Stimulated activated CD4-positive, alpha-beta T cell treated with anti-CD3 and anti-CD28 coated beads, TNF-alpha, amount 100 ng/mL, for 1 hour (primary cell): ENCODE measurements around the gene PHF1.
"Not testable (repeated sequence)": the region's sequence is repeated elsewhere in the genome, so short reads cannot be mapped to it uniquely, and the experiment has no call there.

Source experiments
- DNase-seq, 3 donors: peaks; one replicate each; pipeline ENCODE4 v3.0.0-alpha.2; 2020; ENCODE audit warnings: low read depth in 3 of 3, low spot score in 1 of 3

The PHF1 gene

DNA sequence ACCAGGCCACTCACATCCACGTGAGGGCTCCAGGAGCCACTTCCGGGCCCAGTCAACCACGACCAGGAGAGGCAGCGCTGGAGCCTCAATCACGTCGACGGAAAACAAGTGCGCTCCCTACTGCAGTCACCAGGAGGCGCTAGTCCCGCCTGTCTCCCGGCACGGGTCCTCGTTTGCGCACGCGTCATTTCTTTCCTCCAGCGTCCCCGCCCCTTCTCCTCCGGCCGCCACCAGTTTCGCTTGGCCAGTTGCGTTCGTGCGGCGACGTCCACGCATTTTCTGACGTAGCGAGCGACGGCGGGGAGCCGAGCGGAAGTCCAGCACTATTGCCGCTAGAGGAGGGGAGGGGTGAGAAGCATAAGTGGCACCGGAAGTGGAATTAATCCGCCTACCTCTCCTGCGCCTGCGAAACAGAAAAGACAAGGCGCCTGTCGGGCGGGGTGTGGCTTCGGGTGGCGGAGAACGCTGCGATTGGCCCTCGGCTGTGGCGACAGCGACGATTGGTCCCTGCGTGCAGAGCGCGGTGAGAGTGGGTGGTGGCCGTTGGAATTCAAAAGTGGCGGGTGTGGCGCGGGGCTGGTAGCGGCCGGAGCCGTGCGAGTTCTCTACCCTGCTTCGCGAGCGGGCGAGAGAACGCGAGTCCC is 19.4 kb upstream of the PHF1 start, which contains the start of gene KIFC1:
Gene KIFC1 (plus strand): TSS at position 546 of the 644 bp plus-strand sequence. CDS start 163 bp downstream, outside the sequence.
- peak; percentile 95 to 98 (median 96) for DNase-seq

DNA sequence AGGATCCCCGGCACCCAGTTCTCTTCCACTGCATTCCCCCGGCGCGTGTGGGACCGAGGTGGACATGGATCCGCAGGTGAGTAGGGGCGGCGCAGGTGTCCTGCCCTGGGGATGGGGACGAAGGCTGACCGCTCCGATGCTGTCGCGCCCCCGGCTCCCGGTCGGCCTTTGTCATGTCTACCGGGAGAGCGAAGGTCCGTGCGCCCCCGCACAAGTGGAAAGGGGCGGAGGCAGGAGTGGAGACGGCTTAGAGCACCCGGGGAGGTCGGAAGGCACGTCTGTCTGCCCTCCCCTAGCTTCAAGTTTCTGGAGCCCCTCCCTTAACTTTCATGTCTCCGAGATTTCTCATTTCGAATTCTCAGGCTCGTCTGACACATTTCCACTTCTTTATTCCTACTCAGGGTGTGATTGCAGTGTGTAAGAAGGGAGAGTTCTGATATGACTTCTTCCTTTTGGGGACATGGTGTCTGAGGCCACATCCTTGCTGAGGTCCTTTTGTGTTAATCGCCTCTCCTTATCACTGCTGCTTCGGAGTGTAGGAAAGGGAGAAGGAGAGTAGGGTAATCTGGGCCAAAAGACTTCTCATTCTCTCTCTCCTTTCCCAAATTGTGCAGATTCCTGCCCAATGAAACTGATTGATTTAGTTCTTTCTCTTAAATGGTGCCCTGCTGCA is 18.8 kb upstream of the PHF1 start:
- DNase-seq = no peak

GRCh38 chr6:33392595-33392948 is 18.2 kb upstream of the PHF1 start:
- no peak for DNase-seq

- DNase-seq = no peak
Observed at GRCh38 chr6:33392979-33393378, 17.8 kb upstream of the PHF1 start.

DNA sequence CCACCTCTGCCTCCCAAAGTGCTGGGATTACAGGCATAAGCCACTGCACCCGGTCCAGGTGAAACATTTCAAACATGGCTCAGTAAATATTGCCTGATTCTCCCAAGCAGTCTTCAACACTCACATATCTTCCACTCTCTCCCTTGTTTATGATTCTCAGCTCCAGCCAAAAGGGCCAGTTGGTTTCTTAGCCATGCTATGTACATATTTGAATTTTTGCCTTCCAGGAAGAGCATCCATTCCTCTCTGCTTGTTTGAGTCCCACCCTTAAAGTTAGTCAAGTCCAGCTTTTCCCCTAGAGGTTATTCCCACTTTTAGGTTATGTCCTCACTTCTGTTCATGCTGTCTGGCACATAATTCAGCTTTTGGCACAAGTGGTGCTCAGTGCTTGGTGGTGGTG is 13.3 kb upstream of the PHF1 start:
- no peak for DNase-seq

DNA sequence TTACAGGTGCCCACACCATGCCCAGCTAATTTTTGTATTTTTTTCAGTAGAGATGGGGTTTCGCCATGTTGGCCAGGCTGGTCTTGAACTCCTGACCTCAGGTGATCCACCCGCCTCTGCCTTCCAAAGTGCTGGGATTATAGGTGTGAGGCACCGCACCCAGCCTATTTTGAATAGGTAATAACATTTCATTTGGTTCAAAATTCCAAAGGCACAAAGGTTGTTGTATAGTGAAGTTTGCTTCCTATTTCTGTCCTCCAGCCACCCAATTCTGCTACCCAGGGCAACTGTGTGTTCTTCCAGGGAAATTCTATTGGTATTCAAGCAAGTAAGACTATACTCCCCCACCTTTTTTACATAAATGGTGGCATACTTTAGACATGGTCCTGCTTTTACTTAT is 12.2 kb upstream of the PHF1 start:
- not testable (repeated sequence) for DNase-seq

GRCh38 chr6:33399881-33400280 is 10.9 kb upstream of the PHF1 start:
- not testable (repeated sequence) for DNase-seq

- DNase-seq = no peak
Observed at GRCh38 chr6:33404884-33405283, 5.9 kb upstream of the PHF1 start.

- DNase-seq = no peak
Observed at GRCh38 chr6:33405386-33405940, 5.4 kb upstream of the PHF1 start.

- DNase-seq = no peak
Observed at GRCh38 chr6:33406126-33406525, 4.7 kb upstream of the PHF1 start.

DNA sequence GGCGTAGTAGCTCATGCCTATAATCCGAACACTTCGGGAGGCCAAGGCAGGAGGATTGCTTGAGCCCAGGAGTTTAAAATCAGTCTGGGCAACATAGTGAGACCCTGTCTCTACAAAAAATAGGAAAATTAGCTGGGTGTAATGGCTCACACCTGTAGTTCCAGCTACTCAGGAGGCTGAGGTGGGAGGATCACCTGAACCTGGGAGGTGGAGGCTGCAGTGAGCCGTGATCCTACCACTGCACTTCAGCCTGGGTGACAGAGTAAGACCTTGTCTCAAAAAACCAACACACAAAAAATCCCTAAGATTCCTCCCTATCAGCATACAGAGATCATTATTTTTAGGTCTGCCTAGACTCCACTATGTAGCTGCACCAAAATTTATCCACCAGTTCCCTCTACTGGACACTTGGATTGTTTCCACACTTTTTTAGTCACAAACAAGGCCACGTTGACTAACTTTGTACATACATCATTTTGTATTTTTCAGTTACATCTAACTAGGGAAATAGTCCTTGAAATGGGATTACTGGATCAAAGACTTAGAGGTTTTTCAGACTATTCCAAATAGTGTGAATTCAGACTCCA is 3.6 kb upstream of the PHF1 start:
- no peak for DNase-seq

DNA sequence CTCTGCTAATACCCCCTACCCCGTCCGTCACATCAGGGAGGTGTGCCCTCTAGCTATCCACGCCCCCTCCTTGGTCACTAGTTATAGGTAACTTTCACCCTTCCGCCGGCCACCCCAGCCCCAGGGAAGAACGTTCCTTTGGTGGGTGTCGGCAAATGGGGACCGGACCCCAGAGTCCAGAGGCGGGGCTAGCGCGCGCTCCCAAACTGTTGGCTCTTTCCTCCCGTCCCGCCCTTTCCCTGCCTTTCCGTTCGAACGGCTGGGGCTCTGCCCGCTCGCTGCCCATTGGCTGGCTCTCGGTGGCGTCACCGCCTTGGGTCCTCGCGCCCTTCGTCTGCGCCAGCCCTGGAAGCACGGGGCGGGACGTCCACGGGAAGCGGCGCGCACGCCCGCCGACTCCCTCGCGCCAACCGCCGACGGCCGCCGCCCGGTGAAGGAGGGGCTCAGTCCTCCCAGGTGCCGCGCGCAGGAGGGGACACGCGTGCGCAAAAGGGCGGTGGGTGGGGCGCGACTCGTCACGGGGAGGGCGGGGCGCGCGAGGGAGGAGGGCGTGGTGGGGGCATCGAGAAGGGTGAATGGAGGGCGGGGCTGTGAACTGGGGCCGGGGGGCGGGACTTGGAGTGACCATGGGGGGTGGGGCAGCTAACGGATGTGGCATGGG is 634 bp upstream of the PHF1 start:
- peak; percentile 96 to 98 (median 97) for DNase-seq

DNA sequence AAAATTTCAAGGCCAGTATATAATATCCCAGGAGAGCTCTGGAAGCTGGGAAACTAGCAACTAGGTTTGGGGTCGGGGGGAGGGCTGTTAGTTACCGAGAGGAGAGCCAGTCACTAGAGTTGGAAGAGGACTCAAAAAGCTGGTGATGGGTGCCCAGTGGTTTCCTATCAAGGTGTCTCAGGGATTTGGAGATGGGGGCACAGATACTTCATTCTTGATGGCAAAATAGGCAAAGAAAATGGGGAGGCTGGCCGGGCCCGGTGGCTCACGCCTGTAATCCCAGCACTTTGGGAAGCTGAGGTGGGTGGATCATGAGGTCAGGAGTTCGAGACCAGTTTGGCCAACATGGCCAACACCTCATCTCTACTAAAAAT is 805 bp downstream of the PHF1 start:
- no peak for DNase-seq

GRCh38 chr6:33412140-33413009 is 1.6 kb downstream of the PHF1 start:
- DNase-seq = no peak

DNA sequence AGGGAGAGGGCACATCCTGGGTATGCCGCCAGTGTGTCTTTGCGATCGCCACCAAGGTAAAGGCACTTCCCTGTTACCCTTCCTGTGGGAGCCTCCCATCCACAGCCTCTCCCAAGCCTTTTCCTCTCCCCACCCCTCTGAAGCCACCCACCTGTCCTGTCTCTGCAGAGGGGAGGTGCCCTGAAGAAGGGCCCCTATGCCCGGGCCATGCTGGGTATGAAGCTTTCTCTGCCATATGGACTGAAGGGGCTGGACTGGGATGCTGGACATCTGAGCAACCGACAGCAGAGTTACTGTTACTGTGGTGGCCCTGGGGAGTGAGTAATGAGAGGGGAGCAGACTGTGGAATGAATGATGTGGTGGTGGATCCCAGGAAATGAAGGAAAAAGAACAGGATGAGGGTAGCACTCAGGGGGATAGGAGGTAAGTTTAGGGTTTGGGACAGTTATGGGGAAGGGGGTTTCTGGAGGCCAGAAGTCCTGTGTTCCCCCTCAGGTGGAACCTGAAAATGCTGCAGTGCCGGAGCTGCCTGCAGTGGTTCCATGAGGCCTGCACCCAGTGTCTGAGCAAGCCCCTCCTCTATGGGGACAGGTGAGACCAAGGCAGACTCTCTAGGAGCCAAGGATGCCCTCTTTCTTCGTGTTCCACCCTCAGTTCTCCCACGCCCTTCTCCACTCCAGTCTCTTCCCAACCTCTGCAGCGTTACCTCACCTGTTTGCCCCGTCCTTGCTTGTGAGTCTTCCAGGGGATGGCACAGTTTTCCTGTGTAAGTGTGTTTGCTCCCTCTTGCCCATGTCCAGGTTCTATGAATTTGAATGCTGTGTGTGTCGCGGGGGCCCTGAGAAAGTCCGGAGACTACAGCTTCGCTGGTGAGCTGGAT is 2.7 kb downstream of the PHF1 start:
- no peak for DNase-seq

DNA sequence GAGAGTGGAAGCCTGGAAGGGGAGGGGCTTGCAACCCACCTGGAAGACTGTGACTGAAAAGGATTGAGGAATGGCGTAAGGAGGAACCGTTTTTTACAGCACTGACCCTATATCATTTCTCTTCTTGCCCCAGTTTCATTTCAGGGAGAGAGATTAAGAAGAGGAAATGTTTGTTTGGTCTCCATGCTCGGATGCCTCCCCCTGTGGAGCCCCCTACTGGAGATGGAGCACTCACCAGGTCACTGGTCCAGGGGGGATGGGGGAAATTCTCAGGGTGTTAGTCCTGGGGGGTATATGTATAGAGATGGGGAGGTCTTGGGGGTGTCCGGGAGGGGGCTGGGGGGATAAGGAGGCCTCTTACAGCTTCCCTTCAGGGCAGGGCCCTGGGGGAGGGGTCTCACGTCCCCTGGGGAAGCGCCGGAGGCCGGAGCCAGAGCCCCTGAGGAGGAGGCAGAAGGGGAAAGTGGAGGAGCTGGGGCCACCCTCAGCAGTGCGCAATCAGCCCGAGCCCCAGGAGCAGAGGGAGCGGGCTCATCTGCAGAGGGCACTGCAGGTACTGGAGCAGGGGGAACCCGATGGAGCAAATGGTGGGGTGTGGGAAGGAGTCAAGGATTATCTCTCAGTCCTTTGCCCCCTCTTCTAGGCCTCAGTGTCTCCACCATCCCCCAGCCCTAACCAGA is 3.9 kb downstream of the PHF1 start:
- no peak for DNase-seq

- DNase-seq = no peak
Observed at GRCh38 chr6:33415831-33416230, 5.0 kb downstream of the PHF1 start.

- no peak for DNase-seq
Observed at GRCh38 chr6:33416386-33417127, 5.7 kb downstream of the PHF1 start.
